Stimulated activated CD4-positive, alpha-beta T cell treated with anti-CD3 and anti-CD28 coated beads, Interleukin-4, amount 100 ng/mL, for 1 hour (primary cell): ENCODE measurements around the gene SH2D7.
"Not testable (repeated sequence)": the region's sequence is repeated elsewhere in the genome, so short reads cannot be mapped to it uniquely, and the experiment has no call there.

Source experiments
- DNase-seq: peaks from one replicate; pipeline ENCODE4 v3.0.0-alpha.2; 2020

SH2D7 gene

GRCh38 chr15:78146425-78147154 is 54.2 kb downstream of the SH2D7 start:
- DNase-seq: no peak

GRCh38 chr15:78147566-78147965 is 55.2 kb downstream of the SH2D7 start:
- DNase-seq: no peak

DNA sequence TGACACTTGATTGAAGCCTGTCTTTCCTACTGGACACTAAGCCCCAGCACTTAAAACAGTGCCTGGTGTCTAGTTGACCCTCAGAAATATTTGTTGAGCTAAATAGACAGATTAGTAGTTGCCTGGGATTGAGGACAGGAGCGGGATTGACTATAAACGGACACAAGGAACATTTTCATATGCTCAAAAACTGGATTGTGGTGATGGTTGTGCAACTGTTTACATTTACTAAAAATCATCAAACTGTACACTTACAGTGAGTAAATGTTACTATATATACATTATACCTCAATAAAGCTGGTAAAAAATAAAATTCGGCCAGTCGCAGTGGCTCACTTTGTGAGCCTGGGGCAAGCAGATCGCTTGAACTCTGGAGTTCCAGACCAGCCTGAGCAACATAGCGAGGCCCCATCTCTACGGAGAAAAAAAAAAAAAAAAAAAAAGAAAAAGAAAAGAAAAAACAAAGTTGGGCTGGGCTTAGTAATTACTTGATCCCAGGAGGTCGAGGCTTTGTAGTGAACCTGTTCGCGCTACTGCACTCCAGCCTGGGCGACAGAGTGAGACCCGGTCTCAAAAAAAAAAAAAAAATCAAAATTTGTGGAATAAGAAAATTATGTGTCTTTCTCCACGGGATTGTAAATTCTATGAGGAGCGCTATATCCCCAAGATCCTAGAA is 56.2 kb downstream of the SH2D7 start:
- DNase-seq: no peak

DNA sequence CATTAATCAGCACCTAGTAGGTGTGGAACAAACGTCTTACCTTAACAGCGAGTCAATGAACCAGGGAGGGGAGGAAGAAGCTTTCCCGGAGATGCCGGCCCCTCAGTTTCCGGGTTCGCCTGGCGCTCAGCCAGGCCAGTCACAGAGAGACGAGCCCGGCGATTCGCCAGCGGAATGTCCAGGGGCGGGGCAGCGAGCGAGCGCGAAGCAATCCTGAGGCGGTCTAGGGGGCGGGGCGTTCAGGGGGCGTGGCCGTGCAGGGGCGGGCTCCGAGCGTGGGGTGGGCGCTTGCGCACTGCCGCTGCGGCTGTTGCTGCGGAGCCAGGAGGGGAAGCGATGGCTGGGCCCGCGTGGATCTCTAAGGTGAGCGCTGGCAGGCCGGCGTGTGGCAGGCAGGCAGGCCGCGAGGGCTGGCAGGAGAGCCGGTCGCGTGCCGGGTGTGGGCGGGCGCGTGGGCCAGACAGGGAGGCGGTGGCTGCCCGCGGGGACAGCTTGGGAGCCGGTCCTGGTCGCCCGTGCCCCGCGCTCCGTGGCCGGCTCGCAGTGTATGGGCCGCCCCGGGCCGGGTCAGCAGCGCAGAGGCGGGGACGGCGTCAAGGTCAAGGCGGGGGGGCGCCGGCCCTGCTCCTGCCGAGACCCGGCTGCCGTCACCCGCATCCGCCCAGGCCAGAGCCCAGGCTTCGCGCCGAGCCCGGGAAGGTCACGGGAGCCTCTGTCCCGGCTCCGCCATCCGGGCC is 56.9 kb downstream of the SH2D7 start, which contains the start of gene IDH3A:
Gene IDH3A (plus strand): TSS at position 295 of the 737 bp plus-strand sequence. CDS start 42 bp downstream, at position 337.
- peak; percentile 100 for DNase-seq

- no peak for DNase-seq
Observed at GRCh38 chr15:78149805-78150751, 57.7 kb downstream of the SH2D7 start.

DNA sequence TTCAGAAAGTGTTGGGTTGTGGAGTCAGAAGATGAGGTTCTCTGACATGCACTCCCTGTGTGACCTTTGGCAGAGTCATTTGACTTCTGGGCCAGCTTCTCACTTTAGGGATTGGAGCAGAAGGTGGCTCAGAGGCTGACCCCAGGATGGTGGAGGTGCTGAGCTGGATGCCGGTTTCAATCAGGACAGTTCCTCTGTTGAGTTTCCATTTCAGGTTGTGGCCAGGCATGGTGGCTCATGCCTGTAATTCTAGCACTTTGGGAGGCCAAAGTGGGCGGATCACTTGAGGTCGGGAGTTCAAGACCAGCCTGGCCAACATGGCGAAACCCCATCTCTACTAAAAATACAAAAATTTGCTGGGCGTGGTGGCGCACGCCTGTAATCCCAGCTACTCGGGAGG is 58.7 kb downstream of the SH2D7 start:
- not testable (repeated sequence) for DNase-seq
